H1 (cell line): ENCODE measurements around the gene RBFA. TPM values are rescaled to one million over a fixed set of nuclear protein-coding genes. Genes with fewer than 3 reads are reported as not detected.

Experiments
- CTCF ChIA-PET: fragments of 300-600 bp; sonication (Branson Sonifier 250); formaldehyde crosslinking; loops from one replicate; lab custom pipeline; 2021; ENCODE audit not compliant: partially characterized antibody; lab: Charles Lee
- POLR2A ChIA-PET: fragments of 300-600 bp; sonication (Branson Sonifier 250); formaldehyde crosslinking; loops from one replicate; lab custom pipeline; 2021; ENCODE audit warnings: inconsistent platforms; ENCODE audit not compliant: partially characterized antibody; lab: Charles Lee
- DNase-seq, 2 experiments: peaks; one replicate each; pipeline versions ENCODE4 v3.0.0 to v3.0.0-alpha.2; 2010 to 2022; ENCODE audit warnings: low spot score in 2 of 2, low read depth in 1 of 2, mixed read lengths in 1 of 2
- FAIRE-seq: peaks from 2 replicates; lab custom pipeline; 2011; peaks lifted over from hg19 to GRCh38; lab: Jason Lieb, UNC
- H2AFZ ChIP-seq: 2 replicates; pipeline ENCODE4 v1.8.1; 2012; ENCODE audit warnings: low read length, inconsistent platforms
- H2AK5ac ChIP-seq: 2 replicates; pipeline ENCODE4 v1.6.1; 2013; ENCODE audit warnings: low read depth, low read length
- H2BK120ac ChIP-seq: replicated peaks from 2 replicates; pipeline ENCODE3; 2013; ENCODE audit warnings: low read depth, low read length, inconsistent platforms
- H2BK12ac ChIP-seq: 2 replicates; pipeline ENCODE4 v1.6.1; 2013; ENCODE audit warnings: low read depth, low read length
- H2BK15ac ChIP-seq: 2 replicates; pipeline ENCODE4 v1.6.1; 2013; ENCODE audit warnings: low read length
- H2BK20ac ChIP-seq: 2 replicates; pipeline ENCODE4 v1.6.1; 2013; ENCODE audit warnings: low read length
- H2BK5ac ChIP-seq: 2 replicates; pipeline ENCODE4 v1.6.1; 2013; ENCODE audit warnings: low read depth, low read length
- H3K14ac ChIP-seq: 2 replicates; pipeline ENCODE4 v1.6.1; 2013; ENCODE audit warnings: inconsistent platforms; ENCODE audit not compliant: insufficient read length
- H3K18ac ChIP-seq: 2 replicates; pipeline ENCODE4 v1.6.1; 2013; ENCODE audit warnings: low read length; ENCODE audit errors: extremely low read depth
- H3K23ac ChIP-seq: 2 replicates; pipeline ENCODE4 v1.6.1; 2013; ENCODE audit warnings: inconsistent platforms; ENCODE audit not compliant: insufficient read length
- H3K23me2 ChIP-seq: 2 replicates; pipeline ENCODE4 v1.6.1; 2013; ENCODE audit warnings: low read depth, low read length
- H3K27ac ChIP-seq: 2 replicates; pipeline ENCODE4 v1.6.1; 2011; ENCODE audit warnings: low read depth, low read length, inconsistent platforms
- H3K27me3 ChIP-seq, 4 experiments: replicated peaks in 1 of 4; 1 replicate in 1 of 4; 2 replicates in 3 of 4; pipeline versions ENCODE4 v1.6.1 to v1.8.1; 2011 to 2013; ENCODE audit warnings: low read length in 3 of 4, mild to moderate bottlenecking in 3 of 4, inconsistent platforms in 2 of 4, mixed read lengths in 2 of 4, moderate library complexity in 1 of 4; ENCODE audit not compliant: control insufficient read depth in 3 of 4, insufficient read depth in 3 of 4; ENCODE audit errors: extremely low read depth in 1 of 4
- H3K36me3 ChIP-seq, 4 experiments: 2 replicates each; pipeline versions ENCODE4 v1.6.1 to v1.8.1; 2011 to 2013; ENCODE audit warnings: mild to moderate bottlenecking in 4 of 4, low read length in 3 of 4, moderate library complexity in 2 of 4, control low read depth in 1 of 4, inconsistent platforms in 1 of 4; ENCODE audit not compliant: insufficient read depth in 4 of 4, control insufficient read depth in 2 of 4
- H3K4ac ChIP-seq: replicated peaks from 2 replicates; pipeline ENCODE3; 2013; ENCODE audit warnings: low read length, low read depth, mixed read lengths, inconsistent platforms; ENCODE audit not compliant: insufficient read length
- H3K4me1 ChIP-seq, 4 experiments: replicated peaks in 1 of 4; 1 replicate in 1 of 4; 2 replicates in 3 of 4; pipeline versions ENCODE4 v1.6.1 to v1.8.1; 2011 to 2013; ENCODE audit warnings: low read length in 3 of 4, inconsistent platforms in 2 of 4, mixed read lengths in 1 of 4; ENCODE audit not compliant: insufficient read depth in 4 of 4, control insufficient read depth in 3 of 4
- H3K4me2 ChIP-seq, 2 experiments: 2 replicates each; pipeline versions ENCODE4 v1.6.1 to v1.8.1; 2011 to 2013; ENCODE audit warnings: low read depth in 2 of 2, low read length in 2 of 2, control low read depth in 1 of 2, inconsistent platforms in 1 of 2, mild to moderate bottlenecking in 1 of 2; ENCODE audit not compliant: insufficient read depth in 1 of 2
- H3K4me3 ChIP-seq, 4 experiments: fragments of 200-600, 300-600 bp in 1 of 4; sonication (generic), shearing (Covaris generic), sonication (Bioruptor Twin) in 1 of 4; 2 replicates each; pipeline versions ENCODE4 v1.5.1 to v1.8.1; 2011 to 2016; ENCODE audit warnings: low read length in 4 of 4, low read depth in 3 of 4, control low read depth in 2 of 4, inconsistent platforms in 2 of 4, mild to moderate bottlenecking in 2 of 4, mixed read lengths in 1 of 4, moderate library complexity in 1 of 4; ENCODE audit not compliant: insufficient read depth in 2 of 4; ENCODE audit errors: extremely low read depth in 1 of 4
- H3K56ac ChIP-seq: replicated peaks from 2 replicates; pipeline ENCODE3; 2013; ENCODE audit warnings: low read depth, mild to moderate bottlenecking, mixed read lengths, low read length, inconsistent platforms; ENCODE audit not compliant: insufficient read length
- H3K79me1 ChIP-seq: 2 replicates; pipeline ENCODE4 v1.6.1; 2013; ENCODE audit warnings: low read depth, low read length, control low read depth
- H3K79me2 ChIP-seq, 2 experiments: 2 replicates each; pipeline versions ENCODE4 v1.6.1 to v1.8.1; 2012 to 2013; ENCODE audit warnings: low read length in 2 of 2, mild to moderate bottlenecking in 2 of 2, inconsistent platforms in 1 of 2; ENCODE audit not compliant: insufficient read depth in 2 of 2, control insufficient read depth in 1 of 2
- H3K9ac ChIP-seq, 4 experiments: replicated peaks in 1 of 4; 1 replicate in 1 of 4; 2 replicates in 3 of 4; pipeline versions ENCODE4 v1.6.1 to v1.8.1; 2011 to 2013; ENCODE audit warnings: low read depth in 3 of 4, low read length in 3 of 4, control low read depth in 2 of 4, mild to moderate bottlenecking in 2 of 4, moderate library complexity in 2 of 4, inconsistent platforms in 1 of 4; ENCODE audit errors: extremely low read depth in 1 of 4
- H3K9me3 ChIP-seq, 2 experiments: 2 replicates each; pipeline versions ENCODE4 v1.6.1 to v1.8.1; 2012 to 2013; ENCODE audit warnings: mild to moderate bottlenecking in 2 of 2, moderate library complexity in 2 of 2, control low read depth in 1 of 2, inconsistent platforms in 1 of 2, low read depth in 1 of 2, low read length in 1 of 2, mixed read lengths in 1 of 2; ENCODE audit not compliant: insufficient read depth in 2 of 2
- H4K20me1 ChIP-seq, 2 experiments: replicated peaks in 1 of 2; 2 replicates each; pipeline versions ENCODE3 to v1.8.1; 2011 to 2013; ENCODE audit warnings: inconsistent platforms in 2 of 2, low read length in 2 of 2, mild to moderate bottlenecking in 1 of 2; ENCODE audit not compliant: insufficient read depth in 2 of 2, control insufficient read depth in 1 of 2
- H4K5ac ChIP-seq: 2 replicates; pipeline ENCODE4 v1.6.1; 2013; ENCODE audit warnings: low read length, low read depth, mixed read lengths, inconsistent platforms; ENCODE audit not compliant: insufficient read length
- H4K8ac ChIP-seq: 2 replicates; pipeline ENCODE4 v1.8.0; 2013; ENCODE audit warnings: mild to moderate bottlenecking, moderate library complexity, low read length, inconsistent platforms; ENCODE audit not compliant: insufficient read depth; ENCODE audit errors: extremely low read depth
- H4K91ac ChIP-seq: replicated peaks from 2 replicates; pipeline ENCODE3; 2013; ENCODE audit warnings: low read length, mixed read lengths, inconsistent platforms; ENCODE audit not compliant: insufficient read length
- CHD1 ChIP-seq: IDR thresholded peaks from 2 replicates; pipeline ENCODE4 v1.6.1; 2012; ENCODE audit warnings: low read depth, low read length, improper control_type of control experiment
- CHD2 ChIP-seq: IDR thresholded peaks from 2 replicates; pipeline ENCODE4 v1.6.1; 2012; ENCODE audit warnings: low read length, improper control_type of control experiment
- SRF ChIP-seq: IDR thresholded peaks from 2 replicates; pipeline ENCODE4 v1.6.1; 2011; ENCODE audit warnings: mild to moderate bottlenecking, low read depth, low read length, moderate library complexity
- WGBS, 2 experiments: shearing (Covaris generic) in 1 of 2; methylation state at CpG; one replicate each; pipeline versions ENCODE4 v1.1.6 to v1.1.7; 2013 to 2015; ENCODE audit warnings: low lambda C conversion rate in 2 of 2, mixed read lengths in 2 of 2, inconsistent platforms in 1 of 2, low coverage in 1 of 2, missing lambda C conversion rate in 1 of 2; ENCODE audit not compliant: insufficient replicate concordance in 2 of 2, insufficient coverage in 1 of 2, insufficient read length in 1 of 2; ENCODE audit errors: extremely low coverage in 1 of 2, missing lambda C conversion rate in 1 of 2; 5-methylcytosine and 5-hydroxymethylcytosine counted together
- polyA plus RNA-seq, 7 experiments: library from polyadenylated mRNA; depleted of rRNA in 3 of 7; stranded (reverse) in 5 of 7; unstranded in 2 of 7; fragments of >200 nt in 5 of 7; fragments of 200-250 nt in 2 of 7; gene quantifications; 1 replicate in 5 of 7; 2 replicates in 1 of 7; 4 replicates in 1 of 7; pipeline versions ENCODE4 v1.2.1 to v1.2.3, GENCODE V29; 2011 to 2013; ENCODE audit warnings: missing spikeins in 2 of 7, mixed read lengths in 2 of 7
- total RNA-seq: library from RNA; stranded (reverse); fragmentation: NEBNext Ultra II Directional; extraction: Animal tissue kit (Norgen Biotek cat#: 25700); gene quantifications from 2 replicates; pipeline ENCODE4 v1.2.1, GENCODE V29; 2021
- TF ChIP-seq, protein P1 (sequence below), 3 experiments: IDR thresholded peaks; 1 replicate in 2 of 3; 2 replicates in 1 of 3; pipeline versions ENCODE4 v1.5.1 to v1.6.1; 2011; ENCODE audit warnings: low read length in 3 of 3, mild to moderate bottlenecking in 3 of 3, inconsistent platforms in 2 of 3, low read depth in 1 of 3, moderate library complexity in 1 of 3; ENCODE audit not compliant: insufficient read depth in 1 of 3; ENCODE audit errors: control extremely low read depth in 1 of 3
- TF ChIP-seq, protein P2 (sequence below): IDR thresholded peaks from 2 replicates; pipeline ENCODE4 v1.6.1; 2011; ENCODE audit warnings: low read depth, mild to moderate bottlenecking, low read length; ENCODE audit not compliant: insufficient read depth
- TF ChIP-seq, protein P3 (sequence below): IDR thresholded peaks from 2 replicates; pipeline ENCODE4 v1.6.1; 2012; ENCODE audit warnings: low read length, inconsistent platforms

Gene RBFA
- total and polyA plus RNA-seq, 2 of the 8 experiments (the other 6 are each of a cell fraction or from before 2014, with no cell fraction given), result 19.2 to 29.5 TPM

DNA sequence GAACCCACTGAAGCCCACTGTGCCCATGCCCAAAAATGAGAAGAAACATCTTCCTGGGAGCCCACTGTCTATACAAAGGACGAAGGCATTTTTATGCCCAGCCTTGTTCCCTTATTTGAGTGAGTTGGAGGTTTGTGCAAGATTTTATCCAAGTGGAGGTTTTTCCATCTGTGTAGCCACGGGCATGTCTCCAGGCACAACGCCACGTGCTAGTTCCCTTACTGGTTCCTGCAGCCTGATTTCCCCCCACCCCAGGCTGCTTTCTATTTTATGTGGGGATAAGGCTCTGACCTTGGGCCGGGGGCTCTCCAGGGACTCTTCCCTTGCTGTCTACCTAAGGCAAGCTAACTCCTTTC lies 23.7 kb upstream of the RBFA start:
- POLR2A ChIA-PET, result no interaction called here
- Histone ChIP-seq H3K36me3 (no peaks in the 10 kb centered on the region), H3K4me3 (no peak overlapping the region), H3K23ac (no peak overlapping the region), H3K18ac (no peak overlapping the region), H4K91ac (no peak overlapping the region), H4K8ac (no peak overlapping the region), H2BK5ac (no peak overlapping the region), H2BK15ac (no peak overlapping the region), H2AK5ac (no peak overlapping the region), H3K79me1 (no peaks in the 10 kb centered on the region), H3K14ac (no peak overlapping the region), H3K23me2 (no peaks in the 10 kb centered on the region), H3K27ac (no peak overlapping the region), H3K9ac (no peak overlapping the region), H3K9me3 (peaks cover 13 to 18% of the 10 kb centered on the region in 2 experiments), H3K4ac (no peak overlapping the region), H2BK12ac (no peak overlapping the region), H3K27me3 (no peaks in the 10 kb centered on the region), H3K4me1 (no peaks in the 10 kb centered on the region; a peak in 1 of 7 replicates), H2BK120ac (no peak overlapping the region), H4K5ac (no peak overlapping the region), H2AFZ (no peak overlapping the region), H3K79me2 (no peaks in the 10 kb centered on the region), H3K56ac (no peak overlapping the region), H4K20me1 (no peaks in the 10 kb centered on the region), H3K4me2 (no peak overlapping the region), H2BK20ac (no peak overlapping the region)
- DNase-seq, result no peak
- no peak for FAIRE-seq
- 83% methylated on average over 5 of the region's 5 CpGs; no CpG with 5 or more reads in 1 of the 2 experiments for WGBS, 2 experiments
- CTCF ChIA-PET, result interaction anchor here (1.9 kb wide), 1 partner anchor 14 kb away, joined by 4 read pairs; no protein-coding TSS in a partner anchor
- TF ChIP-seq SRF (no peak), CHD2 (no peak), CHD1 (no peak)
- TF ChIP-seq, protein P1, sequence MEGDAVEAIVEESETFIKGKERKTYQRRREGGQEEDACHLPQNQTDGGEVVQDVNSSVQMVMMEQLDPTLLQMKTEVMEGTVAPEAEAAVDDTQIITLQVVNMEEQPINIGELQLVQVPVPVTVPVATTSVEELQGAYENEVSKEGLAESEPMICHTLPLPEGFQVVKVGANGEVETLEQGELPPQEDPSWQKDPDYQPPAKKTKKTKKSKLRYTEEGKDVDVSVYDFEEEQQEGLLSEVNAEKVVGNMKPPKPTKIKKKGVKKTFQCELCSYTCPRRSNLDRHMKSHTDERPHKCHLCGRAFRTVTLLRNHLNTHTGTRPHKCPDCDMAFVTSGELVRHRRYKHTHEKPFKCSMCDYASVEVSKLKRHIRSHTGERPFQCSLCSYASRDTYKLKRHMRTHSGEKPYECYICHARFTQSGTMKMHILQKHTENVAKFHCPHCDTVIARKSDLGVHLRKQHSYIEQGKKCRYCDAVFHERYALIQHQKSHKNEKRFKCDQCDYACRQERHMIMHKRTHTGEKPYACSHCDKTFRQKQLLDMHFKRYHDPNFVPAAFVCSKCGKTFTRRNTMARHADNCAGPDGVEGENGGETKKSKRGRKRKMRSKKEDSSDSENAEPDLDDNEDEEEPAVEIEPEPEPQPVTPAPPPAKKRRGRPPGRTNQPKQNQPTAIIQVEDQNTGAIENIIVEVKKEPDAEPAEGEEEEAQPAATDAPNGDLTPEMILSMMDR (IDR thresholded peaks at IDR 0.05; ENCODE audit: control extremely low read depth in 1 of 3, insufficient read depth in 1 of 3, low read depth in 1 of 3, low read length in 3 of 3), result no peak
- TF ChIP-seq, protein P2, sequence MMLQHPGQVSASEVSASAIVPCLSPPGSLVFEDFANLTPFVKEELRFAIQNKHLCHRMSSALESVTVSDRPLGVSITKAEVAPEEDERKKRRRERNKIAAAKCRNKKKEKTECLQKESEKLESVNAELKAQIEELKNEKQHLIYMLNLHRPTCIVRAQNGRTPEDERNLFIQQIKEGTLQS, result no peak
- TF ChIP-seq, protein P3, sequence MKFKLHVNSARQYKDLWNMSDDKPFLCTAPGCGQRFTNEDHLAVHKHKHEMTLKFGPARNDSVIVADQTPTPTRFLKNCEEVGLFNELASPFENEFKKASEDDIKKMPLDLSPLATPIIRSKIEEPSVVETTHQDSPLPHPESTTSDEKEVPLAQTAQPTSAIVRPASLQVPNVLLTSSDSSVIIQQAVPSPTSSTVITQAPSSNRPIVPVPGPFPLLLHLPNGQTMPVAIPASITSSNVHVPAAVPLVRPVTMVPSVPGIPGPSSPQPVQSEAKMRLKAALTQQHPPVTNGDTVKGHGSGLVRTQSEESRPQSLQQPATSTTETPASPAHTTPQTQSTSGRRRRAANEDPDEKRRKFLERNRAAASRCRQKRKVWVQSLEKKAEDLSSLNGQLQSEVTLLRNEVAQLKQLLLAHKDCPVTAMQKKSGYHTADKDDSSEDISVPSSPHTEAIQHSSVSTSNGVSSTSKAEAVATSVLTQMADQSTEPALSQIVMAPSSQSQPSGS, result no peak
